Measurements from ENCODE around the gene RIPK4. TPM values are rescaled to one million over a fixed set of nuclear protein-coding genes. Genes with fewer than 3 reads are reported as not detected.

The RIPK4 gene
- total RNA-seq, 4 donors from 2014 or later = 4.4 to 20.5 (median 10.6) TPM

DNA sequence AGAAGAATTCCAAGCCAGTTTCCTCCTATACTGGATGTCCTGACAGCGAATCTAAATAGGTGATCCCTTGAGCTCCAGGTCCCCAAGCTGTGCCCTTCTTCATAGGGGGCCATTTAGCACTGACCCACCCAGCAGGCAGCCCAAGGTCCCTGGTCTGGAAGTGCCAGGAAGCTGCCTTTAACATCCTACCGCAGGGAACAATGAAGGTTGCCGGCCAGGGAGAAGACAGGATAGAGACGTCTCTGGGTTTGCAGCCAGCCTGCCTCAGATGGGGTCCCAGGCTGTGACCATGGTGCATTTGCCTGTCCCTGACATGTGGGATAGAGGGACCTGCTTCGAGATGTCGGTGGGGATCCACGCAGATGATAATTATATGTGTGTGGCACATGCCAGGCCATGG lies 2.7 kb upstream of the RIPK4 start:
- intact Hi-C loops (cut with DNase I; ENCODE audit: low total_unique reads) (no loop called here), in situ Hi-C loops (cut with MboI; ENCODE audit: low pct_ligation_motif_present in 1 of 4, low pct_unique_long_range_greater_than_20kb in 1 of 4, low sequenced_read_pairs in 3 of 4) (no loop called here)
- DNase-seq = no peak
- Histone ChIP-seq H3K27me3 (peaks cover 96% of the 10 kb centered on the region), H3K4me3 (peak overlapping the region in 2 of 4 donors; percentile 14 to 60), H3K36me3 (no peaks in the 10 kb centered on the region), H3K9me3 (no peaks in the 10 kb centered on the region), H3K4me1 (peaks cover 7 to 45% (median 32%) of the 10 kb centered on the region in 4 donors), H3K27ac (peak overlapping the region; percentile 57 to 77 (median 66))
- WGBS, 2 donors (ENCODE audit: low coverage in 1 of 2) = 62 to 68% methylated on average over 3 to 7 of the region's 7 CpGs
- TF ChIP-seq CTCF (IDR thresholded peaks at IDR 0.05) (no peak), POLR2A (IDR thresholded peaks at IDR 0.05) (no peak), EP300 (IDR thresholded peaks at IDR 0.05; ENCODE audit: low read depth) (no peak), POLR2AphosphoS5 (IDR thresholded peaks at IDR 0.05) (no peak)

GRCh38 chr21:41769111-41769510 lies 2.3 kb upstream of the RIPK4 start:
- Histone ChIP-seq H3K9me3 (no peaks in the 10 kb centered on the region), H3K36me3 (no peaks in the 10 kb centered on the region), H3K4me3 (peak overlapping the region in 3 of 4 donors; percentile 11 to 60 (median 14)), H3K27me3 (peaks cover 96% of the 10 kb centered on the region), H3K27ac (peak overlapping the region; percentile 57 to 77 (median 66)), H3K4me1 (peaks cover 7 to 45% (median 32%) of the 10 kb centered on the region in 4 donors)
- intact Hi-C loops (cut with DNase I; ENCODE audit: low total_unique reads) (no loop called here), in situ Hi-C loops (cut with MboI; ENCODE audit: low pct_ligation_motif_present in 1 of 4, low pct_unique_long_range_greater_than_20kb in 1 of 4, low sequenced_read_pairs in 3 of 4) (no loop called here)
- TF ChIP-seq POLR2A (IDR thresholded peaks at IDR 0.05) (no peak), EP300 (IDR thresholded peaks at IDR 0.05; ENCODE audit: low read depth) (no peak), POLR2AphosphoS5 (IDR thresholded peaks at IDR 0.05) (no peak), CTCF (IDR thresholded peaks at IDR 0.05) (no peak)
- WGBS, 2 donors (ENCODE audit: low coverage in 1 of 2) = 11 to 14% methylated on average over 3 to 10 of the region's 10 CpGs
- DNase-seq = no peak

GRCh38 chr21:41768437-41769042 lies 1.7 kb upstream of the RIPK4 start:
- peak in 2 of 3 donors; percentile 43 to 75 for TF ChIP-seq POLR2AphosphoS5 (IDR thresholded peaks at IDR 0.05)
- TF ChIP-seq EP300 (IDR thresholded peaks at IDR 0.05; ENCODE audit: low read depth) = no peak
- peak in 3 of 5 experiments; percentile 15 to 40 (median 20) for TF ChIP-seq CTCF (IDR thresholded peaks at IDR 0.05)
- peak; percentile 66 for TF ChIP-seq POLR2A (IDR thresholded peaks at IDR 0.05)
- Histone ChIP-seq H3K36me3 (no peaks in the 10 kb centered on the region), H3K4me1 (peaks cover 7 to 45% (median 32%) of the 10 kb centered on the region in 4 donors), H3K9me3 (no peaks in the 10 kb centered on the region), H3K4me3 (peak overlapping the region in 3 of 4 donors; percentile 11 to 60 (median 14)), H3K27ac (peak overlapping the region; percentile 57 to 77 (median 66)), H3K27me3 (peaks cover 96% of the 10 kb centered on the region)
- in situ Hi-C loops (cut with MboI; ENCODE audit: low pct_ligation_motif_present in 1 of 4, low pct_unique_long_range_greater_than_20kb in 1 of 4, low sequenced_read_pairs in 3 of 4) = no loop called here
- intact Hi-C loops (cut with DNase I; ENCODE audit: low total_unique reads) = no loop called here
- WGBS, 2 donors (ENCODE audit: low coverage in 1 of 2) = 3% methylated on average over 6 to 17 of the region's 17 CpGs
- DNase-seq = peak; percentile 84

DNA sequence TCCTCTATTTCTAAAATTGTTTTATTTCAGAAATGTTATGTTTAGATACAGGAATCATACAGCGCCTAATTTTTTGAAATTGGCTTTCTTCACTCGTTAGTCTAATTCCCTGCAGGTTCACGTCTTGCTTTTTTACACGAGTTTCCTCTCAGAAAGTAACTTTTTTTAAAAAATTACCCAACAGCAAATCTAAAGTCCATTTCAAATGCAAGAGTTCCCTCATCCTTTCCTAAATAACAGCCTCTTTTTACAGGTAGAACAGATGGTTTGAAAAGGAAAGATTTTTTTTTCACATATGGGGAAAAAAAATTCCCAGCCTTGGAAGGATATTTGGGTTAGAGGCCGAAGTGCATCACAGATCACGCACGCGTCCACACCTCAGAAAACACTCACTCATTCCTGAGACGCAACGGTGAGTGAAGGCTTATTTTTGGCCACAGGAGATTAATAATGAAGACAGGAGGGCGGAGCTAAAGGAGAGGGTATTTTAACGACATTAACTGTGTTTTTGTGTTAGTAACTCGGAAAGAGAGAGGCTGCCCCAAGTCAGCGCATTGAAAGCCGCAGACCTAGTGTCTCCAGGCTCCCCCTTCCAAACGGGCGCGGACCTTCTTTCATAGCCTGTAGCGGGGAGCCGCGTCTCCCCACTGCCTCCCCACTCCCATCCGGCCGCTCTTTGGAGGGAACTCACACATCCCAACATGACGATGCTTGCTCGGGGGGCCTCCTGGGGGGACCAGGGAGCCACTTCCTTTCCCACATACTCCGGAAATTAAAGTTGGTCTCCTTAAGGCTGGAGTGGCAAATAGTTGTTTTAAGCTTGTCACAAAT lies 969 bp upstream of the RIPK4 start:
- 1 to 2% methylated on average over 4 to 26 of the region's 26 CpGs for WGBS, 2 donors (ENCODE audit: low coverage in 1 of 2)
- Histone ChIP-seq H3K27ac (peak overlapping the region; percentile 61 to 77 (median 70)), H3K4me3 (peak overlapping the region in 3 of 4 donors; percentile 14 to 60 (median 47)), H3K36me3 (no peaks in the 10 kb centered on the region), H3K27me3 (peaks cover 96% of the 10 kb centered on the region), H3K4me1 (peaks cover 7 to 45% (median 32%) of the 10 kb centered on the region in 4 donors), H3K9me3 (no peaks in the 10 kb centered on the region)
- in situ Hi-C loops (cut with MboI; ENCODE audit: low pct_ligation_motif_present in 1 of 4, low pct_unique_long_range_greater_than_20kb in 1 of 4, low sequenced_read_pairs in 3 of 4) = no loop called here
- TF ChIP-seq CTCF (IDR thresholded peaks at IDR 0.05) (no peak), POLR2AphosphoS5 (IDR thresholded peaks at IDR 0.05) (peak in 2 of 3 donors; percentile 67 to 70)
- intact Hi-C loops (cut with DNase I; ENCODE audit: low total_unique reads) = no loop called here
- DNase-seq = no peak

Measured in transverse colon (tissue), 4 donors.